D721Med (cell line): ENCODE measurements around the gene RUNX2.

Experiments
- DNase-seq: peaks from one replicate; pipeline ENCODE4 v3.0.0; 2011; ENCODE audit warnings: low spot score; ENCODE audit not compliant: insufficient read length
- FAIRE-seq: peaks from 2 replicates; lab custom pipeline; 2011; peaks lifted over from hg19 to GRCh38; lab: Jason Lieb, UNC
- TF ChIP-seq, protein P1 (sequence below): IDR thresholded peaks from 2 replicates; pipeline ENCODE4 v1.5.1; 2012; ENCODE audit warnings: mild to moderate bottlenecking, control low read depth; ENCODE audit not compliant: insufficient read depth; ENCODE audit errors: missing control alignments

RUNX2 gene

GRCh38 chr6:45584127-45584526 is 256.0 kb downstream of the RUNX2 start:
- TF ChIP-seq, protein P1, sequence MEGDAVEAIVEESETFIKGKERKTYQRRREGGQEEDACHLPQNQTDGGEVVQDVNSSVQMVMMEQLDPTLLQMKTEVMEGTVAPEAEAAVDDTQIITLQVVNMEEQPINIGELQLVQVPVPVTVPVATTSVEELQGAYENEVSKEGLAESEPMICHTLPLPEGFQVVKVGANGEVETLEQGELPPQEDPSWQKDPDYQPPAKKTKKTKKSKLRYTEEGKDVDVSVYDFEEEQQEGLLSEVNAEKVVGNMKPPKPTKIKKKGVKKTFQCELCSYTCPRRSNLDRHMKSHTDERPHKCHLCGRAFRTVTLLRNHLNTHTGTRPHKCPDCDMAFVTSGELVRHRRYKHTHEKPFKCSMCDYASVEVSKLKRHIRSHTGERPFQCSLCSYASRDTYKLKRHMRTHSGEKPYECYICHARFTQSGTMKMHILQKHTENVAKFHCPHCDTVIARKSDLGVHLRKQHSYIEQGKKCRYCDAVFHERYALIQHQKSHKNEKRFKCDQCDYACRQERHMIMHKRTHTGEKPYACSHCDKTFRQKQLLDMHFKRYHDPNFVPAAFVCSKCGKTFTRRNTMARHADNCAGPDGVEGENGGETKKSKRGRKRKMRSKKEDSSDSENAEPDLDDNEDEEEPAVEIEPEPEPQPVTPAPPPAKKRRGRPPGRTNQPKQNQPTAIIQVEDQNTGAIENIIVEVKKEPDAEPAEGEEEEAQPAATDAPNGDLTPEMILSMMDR = no peak
- DNase-seq (no peak), FAIRE-seq (no peak)

DNA sequence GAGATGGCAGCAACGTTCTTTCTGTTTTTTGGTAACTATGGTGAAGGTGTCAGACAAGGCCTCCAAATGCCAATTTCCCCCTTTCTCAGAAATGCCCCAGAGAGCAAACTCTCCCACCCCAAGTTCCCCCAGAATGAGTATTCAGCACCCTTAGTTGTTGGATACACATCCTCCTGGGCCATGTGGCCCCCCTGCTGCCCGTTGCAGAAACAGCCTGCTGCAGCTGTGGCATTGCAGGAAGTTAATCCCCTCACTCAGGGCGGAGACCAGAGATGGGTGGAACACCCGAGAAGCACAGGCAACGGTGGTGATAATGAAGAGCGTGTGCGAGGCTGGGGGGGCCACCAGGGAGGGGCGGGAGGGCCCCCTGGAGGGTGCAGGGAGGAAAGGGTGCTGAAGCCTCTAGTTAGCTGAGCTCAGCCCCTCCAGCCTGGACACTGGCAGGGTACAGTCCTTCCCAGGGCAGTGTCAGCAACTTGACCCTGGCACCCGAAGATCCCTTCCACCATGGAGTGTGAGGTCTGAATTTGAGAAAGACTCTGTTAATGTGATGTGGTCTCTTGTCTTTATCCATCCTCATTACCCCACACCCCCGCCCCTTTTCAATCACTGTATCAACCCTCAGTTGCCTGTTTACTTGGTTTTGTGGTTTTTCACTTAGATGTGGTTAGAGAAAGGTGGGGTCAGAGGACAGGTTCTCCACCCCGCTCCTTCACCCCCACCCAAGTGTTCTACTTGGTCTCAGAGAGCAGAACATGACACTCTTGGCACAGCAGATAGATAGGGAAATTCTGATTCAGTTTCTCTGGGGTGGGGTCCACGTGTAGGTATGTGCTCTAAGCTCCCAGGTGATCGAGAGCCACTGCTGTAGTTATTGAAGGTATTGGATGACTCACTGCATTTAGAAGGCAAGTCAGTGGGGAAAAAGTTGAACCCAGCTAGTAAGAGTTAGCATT is 258.4 kb downstream of the RUNX2 start:
- no peak for FAIRE-seq
- TF ChIP-seq, protein P1 = no peak
- no peak for DNase-seq

DNA sequence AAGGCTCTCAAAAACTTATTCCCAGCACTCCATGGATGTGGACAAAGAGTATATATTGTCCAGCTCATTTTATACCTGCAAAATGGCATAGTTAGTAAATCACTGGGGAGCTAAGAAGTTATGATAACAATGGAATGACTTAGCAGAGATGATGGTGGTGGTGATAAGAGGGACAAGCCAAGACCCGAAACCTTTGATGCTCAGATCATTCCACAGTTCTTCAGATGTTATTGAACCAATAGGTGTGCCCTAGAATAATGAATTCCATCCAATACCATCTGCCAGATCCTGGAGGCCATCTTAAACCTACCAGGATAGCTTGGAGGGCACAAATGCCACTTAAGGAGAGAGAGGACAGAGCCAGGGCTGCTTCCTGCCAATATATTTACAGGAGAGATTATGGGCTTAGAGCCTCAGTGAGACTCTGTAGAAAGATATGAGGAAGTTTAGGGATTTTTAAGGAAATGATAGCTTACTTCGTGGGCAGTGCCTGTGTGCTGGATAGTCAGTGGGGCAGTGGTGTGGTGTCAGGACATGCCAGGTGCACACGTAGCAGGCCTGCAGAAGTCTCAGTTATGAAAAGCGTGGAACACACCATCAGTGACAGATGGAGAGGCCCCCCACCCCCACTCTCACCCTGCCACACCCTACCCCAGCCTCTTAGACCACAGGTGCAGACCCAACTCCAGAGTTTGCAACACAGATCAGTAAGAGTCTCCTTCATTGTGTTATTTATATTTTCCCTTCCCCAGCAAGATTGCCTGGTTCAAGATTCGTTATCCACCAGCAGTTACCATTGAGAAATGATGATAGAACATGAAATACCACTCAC is 259.3 kb downstream of the RUNX2 start:
- TF ChIP-seq, protein P1 = no peak
- DNase-seq (no peak), FAIRE-seq (no peak)

DNA sequence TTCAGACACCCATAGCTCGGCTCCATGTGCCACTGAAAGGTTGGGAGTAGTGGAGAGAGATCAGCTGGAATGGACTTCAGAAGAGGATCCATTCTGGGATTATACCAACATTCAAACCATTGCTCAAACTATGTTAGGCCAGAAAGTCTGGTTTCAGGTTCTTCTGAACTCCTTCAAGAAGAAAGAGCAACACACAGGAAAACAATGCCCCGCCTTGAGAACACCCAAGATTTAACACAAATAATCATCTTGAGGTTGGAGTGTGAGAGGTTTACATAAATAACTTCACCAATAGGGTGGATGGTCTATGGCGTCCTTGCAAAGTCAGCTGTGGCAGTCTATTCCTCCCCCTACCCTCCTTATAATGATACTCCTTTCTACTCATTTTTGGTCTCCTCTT is 261.2 kb downstream of the RUNX2 start:
- no peak for FAIRE-seq
- no peak for DNase-seq
- TF ChIP-seq, protein P1 = no peak

GRCh38 chr6:45590226-45590625 is 262.1 kb downstream of the RUNX2 start:
- FAIRE-seq = no peak
- TF ChIP-seq, protein P1 = no peak
- DNase-seq = no peak

DNA sequence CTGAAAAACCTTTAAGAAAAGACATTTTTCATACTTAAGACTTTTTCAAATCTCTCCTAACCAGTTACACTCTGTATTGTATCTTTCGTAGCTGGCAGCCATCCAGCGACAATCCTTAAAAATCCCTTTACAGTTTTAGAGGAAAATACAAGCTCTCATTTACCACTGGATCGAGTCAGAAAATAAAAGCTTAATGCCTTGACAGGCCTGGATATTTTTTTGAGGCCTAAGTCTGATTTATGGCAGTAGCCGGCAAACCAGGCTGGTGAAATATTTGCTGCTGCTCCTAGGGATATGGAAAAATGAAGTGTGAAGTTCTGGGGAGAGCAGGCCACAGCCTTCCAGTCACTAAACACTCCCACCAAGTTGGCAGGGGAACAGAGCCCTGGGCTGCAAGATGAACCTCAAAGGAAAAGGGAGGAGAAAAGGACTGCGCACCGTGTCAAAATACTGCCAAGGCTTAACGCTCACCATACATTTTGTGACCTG is 262.6 kb downstream of the RUNX2 start:
- no peak for FAIRE-seq
- no peak for DNase-seq
- TF ChIP-seq, protein P1 = no peak
